Retina (tissue), 1 donor: ENCODE results near the gene ULK4.

Experiments
- DNase-seq: peaks from one replicate; pipeline ENCODE4 v3.0.0-alpha.2; 2016

Gene ULK4

DNA sequence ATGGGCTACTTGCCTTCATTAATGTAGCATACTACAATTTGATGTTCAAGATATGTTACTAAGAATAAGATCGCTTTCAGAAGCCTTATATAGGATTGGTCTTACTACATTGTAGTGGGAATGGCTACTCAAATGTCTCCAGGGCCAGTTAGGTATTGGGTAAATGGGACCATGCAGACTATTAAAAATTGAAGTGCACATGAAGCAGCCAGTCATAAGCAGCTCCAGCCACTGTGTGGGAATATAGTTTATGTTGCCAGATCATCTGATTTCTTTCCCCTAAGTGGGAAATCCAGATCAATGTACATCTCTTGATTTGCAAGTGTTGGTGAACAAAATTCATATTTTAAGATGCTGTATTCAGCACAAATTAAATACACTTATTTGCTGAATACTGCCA, 757.5 kb downstream of the ULK4 start:
- DNase-seq = no peak

- peak; percentile 32 for DNase-seq
Measured at GRCh38 chr3:41202834-41203345, 759.0 kb downstream of the ULK4 start.

GRCh38 chr3:41202075-41202833, 759.6 kb downstream of the ULK4 start:
- no peak for DNase-seq

DNA sequence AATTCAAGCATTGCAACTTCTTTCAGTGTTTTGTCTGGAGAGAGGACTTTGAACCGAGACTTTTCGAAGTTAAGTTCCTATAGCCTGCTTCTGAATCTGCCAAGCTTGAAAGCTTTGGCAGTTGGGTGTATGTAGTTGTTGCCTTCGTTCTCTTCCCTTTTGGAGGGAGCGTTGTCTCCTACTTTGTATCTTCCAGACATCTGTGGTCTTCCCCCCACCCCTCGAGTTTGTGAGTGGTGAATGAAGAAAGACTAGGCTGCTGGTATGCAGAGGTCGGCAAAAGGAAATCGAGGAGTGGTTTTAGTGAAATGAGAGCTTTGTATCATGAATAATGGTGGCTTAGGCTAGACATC, 761.3 kb downstream of the ULK4 start:
- DNase-seq = no peak

- peak; percentile 56 for DNase-seq
Measured at GRCh38 chr3:41199866-41200668, 761.8 kb downstream of the ULK4 start.

DNA sequence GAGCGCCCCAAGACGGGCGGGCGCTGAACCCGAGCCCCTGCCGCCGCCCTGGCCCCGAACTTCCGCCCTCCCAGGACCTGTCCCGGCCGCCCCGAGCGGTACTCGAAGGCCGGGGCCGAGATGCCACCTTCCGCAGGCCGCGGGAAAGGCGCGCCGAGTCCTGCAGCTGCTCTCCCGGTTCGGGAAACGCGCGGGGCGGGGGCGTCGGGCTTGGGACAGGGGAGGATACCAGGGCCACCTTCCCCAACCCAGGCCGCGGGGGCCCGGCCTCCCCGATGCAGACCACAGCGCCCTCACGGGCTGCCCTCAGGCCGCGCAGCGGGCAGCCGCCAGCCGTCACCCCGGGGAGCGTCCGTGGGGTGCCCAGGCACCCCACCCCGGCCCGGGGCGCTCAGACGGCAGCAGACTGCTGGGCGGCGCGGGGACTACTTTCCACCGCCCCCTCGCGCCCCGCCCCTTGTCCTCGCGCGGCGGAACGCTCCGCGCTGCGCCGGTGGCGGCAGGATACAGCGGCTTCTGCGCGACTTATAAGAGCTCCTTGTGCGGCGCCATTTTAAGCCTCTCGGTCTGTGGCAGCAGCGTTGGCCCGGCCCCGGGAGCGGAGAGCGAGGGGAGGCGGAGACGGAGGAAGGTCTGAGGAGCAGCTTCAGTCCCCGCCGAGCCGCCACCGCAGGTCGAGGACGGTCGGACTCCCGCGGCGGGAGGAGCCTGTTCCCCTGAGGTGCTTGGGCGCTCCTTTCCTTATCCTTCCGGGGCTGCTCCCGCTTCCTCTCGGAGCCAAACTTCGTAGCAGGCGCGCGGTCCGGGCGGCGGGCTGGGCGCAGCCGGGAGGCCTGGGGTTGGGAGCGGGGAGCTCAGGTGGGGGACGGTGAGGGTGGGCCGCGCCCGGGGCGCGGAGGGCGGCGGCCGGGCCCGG, 762.7 kb downstream of the ULK4 start, which contains the start of gene CTNNB1:
Gene CTNNB1 (plus strand): TSS at position 556 of the 916 bp plus-strand sequence. CDS start 24,564 bp downstream, outside the sequence.
- DNase-seq = peak; percentile 99

DNA sequence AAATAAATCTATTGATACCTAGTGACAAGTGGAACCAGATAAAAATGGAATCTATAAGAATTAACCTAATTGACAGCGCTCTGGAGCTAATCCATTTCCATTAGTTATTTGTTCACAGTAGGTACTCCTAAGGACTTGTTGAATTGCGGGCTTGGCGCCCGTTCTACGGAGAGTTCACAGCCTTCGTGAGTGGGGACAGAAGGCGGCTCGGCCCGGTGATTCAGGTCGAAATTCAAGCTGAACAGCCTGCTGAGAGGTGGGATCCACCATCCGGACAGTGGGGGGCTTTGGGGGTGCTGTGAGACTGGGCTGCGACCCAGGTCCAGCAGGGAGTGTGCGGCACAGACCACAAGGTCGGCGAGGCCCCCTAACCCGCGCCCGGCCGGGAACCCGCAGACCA, 763.4 kb downstream of the ULK4 start:
- DNase-seq = no peak

GRCh38 chr3:41198046-41198445, 763.9 kb downstream of the ULK4 start:
- DNase-seq = no peak
